ENCODE results near the gene HMGXB4.
A peak's percentile ranks its signal among the peaks of the same experiment; 100 is the strongest.

The HMGXB4 gene

GRCh38 chr22:35312198-35313059 is 55.1 kb downstream of the HMGXB4 start:
- Histone ChIP-seq H3K36me3 (ENCODE audit: insufficient read depth, low read length) (peaks cover 2% of the 10 kb centered on the region; the same call in 1 of the 2 replicates), H3F3A (ENCODE audit: insufficient read depth, low read length) (0 out of 2 replicates have a peak, but pooled peaks cover 4% of the 10 kb centered on the region), H2AFZ (ENCODE audit: low read length) (no peak overlapping the region), H3K9me2 (ENCODE audit: low read depth, low read length) (no peaks in the 10 kb centered on the region), H3K9me3 (ENCODE audit: low read length) (no peaks in the 10 kb centered on the region), H3K79me2 (ENCODE audit: insufficient read depth, low read length) (no peaks in the 10 kb centered on the region), H3K27me3 (ENCODE audit: insufficient read depth, low read length) (no peaks in the 10 kb centered on the region), H4K20me1 (ENCODE audit: insufficient read depth, low read length) (no peaks in the 10 kb centered on the region), H3K9ac (ENCODE audit: low read length) (no peak overlapping the region; the same call in 1 of the 2 replicates), H3K4me3 (ENCODE audit: low read depth, low read length, poor library complexity, severe bottlenecking) (no peak overlapping the region), H3K27ac (ENCODE audit: low read depth, low read length, poor library complexity, severe bottlenecking) (peak overlapping the region; percentile 96), H3K4me2 (ENCODE audit: low read length) (peak overlapping the region; percentile 2; the same call in 1 of the 2 replicates), H3K4me1 (ENCODE audit: insufficient read depth, low read length, severe bottlenecking) (peaks cover 86% of the 10 kb centered on the region)
- TF ChIP-seq EZH2 (IDR thresholded peaks at IDR 0.05; ENCODE audit: borderline replicate concordance, low read length) (no peak), CTCF (IDR thresholded peaks at IDR 0.05; ENCODE audit: low read length) (no peak)

GRCh38 chr22:35313311-35314121 is 56.2 kb downstream of the HMGXB4 start:
- TF ChIP-seq EZH2 (IDR thresholded peaks at IDR 0.05; ENCODE audit: borderline replicate concordance, low read length) (no peak), CTCF (IDR thresholded peaks at IDR 0.05; ENCODE audit: low read length) (no peak)

GRCh38 chr22:35314161-35314942 is 57.1 kb downstream of the HMGXB4 start:
- Histone ChIP-seq H2AFZ (ENCODE audit: low read length) (no peak overlapping the region), H3K4me2 (ENCODE audit: low read length) (peak overlapping the region; percentile 71), H3F3A (ENCODE audit: insufficient read depth, low read length) (0 out of 2 replicates have a peak, but pooled peaks cover 4% of the 10 kb centered on the region), H3K4me3 (ENCODE audit: low read depth, low read length, poor library complexity, severe bottlenecking) (peak overlapping the region; percentile 51), H3K9ac (ENCODE audit: low read length) (peak overlapping the region; percentile 63), H3K79me2 (ENCODE audit: insufficient read depth, low read length) (no peaks in the 10 kb centered on the region), H3K27me3 (ENCODE audit: insufficient read depth, low read length) (no peaks in the 10 kb centered on the region), H3K27ac (ENCODE audit: low read depth, low read length, poor library complexity, severe bottlenecking) (peak overlapping the region; percentile 96), H4K20me1 (ENCODE audit: insufficient read depth, low read length) (no peaks in the 10 kb centered on the region), H3K9me2 (ENCODE audit: low read depth, low read length) (no peaks in the 10 kb centered on the region), H3K36me3 (ENCODE audit: insufficient read depth, low read length) (peaks cover 3% of the 10 kb centered on the region; the same call in 1 of the 2 replicates), H3K9me3 (ENCODE audit: low read length) (no peaks in the 10 kb centered on the region), H3K4me1 (ENCODE audit: insufficient read depth, low read length, severe bottlenecking) (peaks cover 75% of the 10 kb centered on the region)
- TF ChIP-seq EZH2 (IDR thresholded peaks at IDR 0.05; ENCODE audit: borderline replicate concordance, low read length) (no peak), CTCF (IDR thresholded peaks at IDR 0.05; ENCODE audit: low read length) (no peak)

More at GRCh38 chr22:35313311-35314121, 56.2 kb downstream of the HMGXB4 start:
- Histone ChIP-seq H3K36me3 (ENCODE audit: insufficient read depth, low read length) (peaks cover 3% of the 10 kb centered on the region; the same call in 1 of the 2 replicates), H3K4me1 (ENCODE audit: insufficient read depth, low read length, severe bottlenecking) (peaks cover 84% of the 10 kb centered on the region), H3K9ac (ENCODE audit: low read length) (peak overlapping the region; percentile 63), H3K9me2 (ENCODE audit: low read depth, low read length) (no peaks in the 10 kb centered on the region), H3K79me2 (ENCODE audit: insufficient read depth, low read length) (no peaks in the 10 kb centered on the region), H4K20me1 (ENCODE audit: insufficient read depth, low read length) (no peaks in the 10 kb centered on the region), H3K27ac (ENCODE audit: low read depth, low read length, poor library complexity, severe bottlenecking) (peak overlapping the region; percentile 96), H3K9me3 (ENCODE audit: low read length) (no peaks in the 10 kb centered on the region), H3F3A (ENCODE audit: insufficient read depth, low read length) (0 out of 2 replicates have a peak, but pooled peaks cover 4% of the 10 kb centered on the region), H2AFZ (ENCODE audit: low read length) (no peak overlapping the region), H3K4me3 (ENCODE audit: low read depth, low read length, poor library complexity, severe bottlenecking) (peak overlapping the region; percentile 51), H3K4me2 (ENCODE audit: low read length) (peak overlapping the region; percentile 71), H3K27me3 (ENCODE audit: insufficient read depth, low read length) (no peaks in the 10 kb centered on the region)

All from OCI-LY1 (cell line).